Calu3 (cell line): ENCODE data around the gene RTN4R. TPM values are rescaled to one million over a fixed set of nuclear protein-coding genes. Genes with fewer than 3 reads are reported as not detected.

Experiments
- BruUV-seq: library from RNA; stranded (reverse); fragments of 400-500 nt; replicated peaks from 2 replicates; lab custom pipeline; 2021; lab: Mats Ljungman, UMichigan
- CTCF ChIA-PET: fragments of 300-600 bp; sonication (Branson Sonifier 250); formaldehyde crosslinking; loops from one replicate; lab custom pipeline; 2022; ENCODE audit warnings: antibody characterized with exemption; lab: Charles Lee
- DNase-seq: peaks from one replicate; pipeline ENCODE4 v3.0.0; 2022
- H3K27ac Mint-ChIP-seq: one replicate; pipeline ENCODE4 v1.8.0; 2022; ENCODE audit warnings: mixed read lengths; ENCODE audit not compliant: unreplicated experiment
- H3K27me3 Mint-ChIP-seq: one replicate; pipeline ENCODE4 v1.8.0; 2022; ENCODE audit warnings: mixed read lengths; ENCODE audit not compliant: unreplicated experiment
- H3K36me3 Mint-ChIP-seq: one replicate; pipeline ENCODE4 v1.8.0; 2022; ENCODE audit warnings: mild to moderate bottlenecking, moderate library complexity, mixed read lengths; ENCODE audit not compliant: insufficient read depth, unreplicated experiment
- H3K4me1 Mint-ChIP-seq: one replicate; pipeline ENCODE4 v1.8.0; 2022; ENCODE audit warnings: mild to moderate bottlenecking, low read depth, mixed read lengths; ENCODE audit not compliant: unreplicated experiment
- H3K4me3 Mint-ChIP-seq: one replicate; pipeline ENCODE4 v1.8.0; 2022; ENCODE audit warnings: mild to moderate bottlenecking, low read depth, moderate library complexity, mixed read lengths; ENCODE audit not compliant: unreplicated experiment
- H3K9me3 Mint-ChIP-seq: one replicate; pipeline ENCODE4 v1.8.0; 2022; ENCODE audit warnings: low read depth, mixed read lengths; ENCODE audit not compliant: unreplicated experiment
- CTCF ChIP-seq: fragments of 200-600 bp; IDR thresholded peaks from one replicate; pipeline ENCODE4 v1.8.0; 2022; ENCODE audit warnings: antibody characterized with exemption; ENCODE audit not compliant: unreplicated experiment
- intact Hi-C: fragments of 100-400 bp; cut with micrococcal nuclease; formaldehyde crosslinking; loops from one replicate; pipeline ENCODE4 v1.10.0; 2022; ENCODE audit not compliant: unreplicated experiment
- total RNA-seq: library from RNA; stranded (reverse); gene quantifications from 2 replicates; pipeline ENCODE4 v1.2.3, GENCODE V29; 2022

RTN4R gene
- total RNA-seq, 1 experiment from 2014 or later: 4.1 TPM

- H3K27ac Mint-ChIP-seq: no peak overlapping the region
- H3K4me1 Mint-ChIP-seq: no peaks in the 10 kb centered on the region
- BruUV-seq: no TSS peak
- H3K36me3 Mint-ChIP-seq: peaks cover 10% of the 10 kb centered on the region
- no peak for DNase-seq
- intact Hi-C loops: no loop called here
- no peak overlapping the region for H3K4me3 Mint-ChIP-seq
- CTCF ChIA-PET: interaction anchor here (1.1 kb wide), 1 partner anchor 105 kb away, joined by 3 read pairs; no protein-coding TSS in a partner anchor
- no peak for TF ChIP-seq CTCF
- no peaks in the 10 kb centered on the region for H3K27me3 Mint-ChIP-seq
- no peaks in the 10 kb centered on the region for H3K9me3 Mint-ChIP-seq
These were observed 5.5 kb downstream of the RTN4R start for GRCh38 chr22:20262582-20263147.

- Mint-ChIP-seq H3K4me1 (no peaks in the 10 kb centered on the region), H3K27ac (no peak overlapping the region), H3K27me3 (no peaks in the 10 kb centered on the region), H3K9me3 (no peaks in the 10 kb centered on the region), H3K36me3 (peaks cover 4% of the 10 kb centered on the region), H3K4me3 (no peak overlapping the region)
- CTCF ChIA-PET: interaction anchor here (1.1 kb wide), 1 partner anchor 105 kb away, joined by 3 read pairs; no protein-coding TSS in a partner anchor
- intact Hi-C loops: no loop called here
- no TSS peak for BruUV-seq
- TF ChIP-seq CTCF: no peak
- no peak for DNase-seq
These were observed 6.1 kb downstream of the RTN4R start for GRCh38 chr22:20261848-20262581.

- intact Hi-C loops: no loop called here
These were observed 7.9 kb downstream of the RTN4R start for GRCh38 chr22:20260071-20260765.

GRCh38 chr22:20259327-20259688 lies 8.8 kb downstream of the RTN4R start:
- H3K36me3 Mint-ChIP-seq: no peaks in the 10 kb centered on the region
- H3K27ac Mint-ChIP-seq: no peak overlapping the region
- no peak overlapping the region for H3K4me3 Mint-ChIP-seq
- intact Hi-C loops: no loop called here
- no peaks in the 10 kb centered on the region for H3K9me3 Mint-ChIP-seq
- DNase-seq: no peak
- CTCF ChIA-PET: no interaction called here
- BruUV-seq: no TSS peak
- H3K27me3 Mint-ChIP-seq: no peaks in the 10 kb centered on the region
- no peaks in the 10 kb centered on the region for H3K4me1 Mint-ChIP-seq
- TF ChIP-seq CTCF: no peak

More at GRCh38 chr22:20260071-20260765, 7.9 kb downstream of the RTN4R start:
- CTCF ChIA-PET: interaction anchor here (0.8 kb wide), 1 partner anchor 14 kb away, joined by 3 read pairs; no protein-coding TSS in a partner anchor
- H3K4me1 Mint-ChIP-seq: no peaks in the 10 kb centered on the region
- no peaks in the 10 kb centered on the region for H3K27me3 Mint-ChIP-seq
- no peaks in the 10 kb centered on the region for H3K36me3 Mint-ChIP-seq
- H3K9me3 Mint-ChIP-seq: no peaks in the 10 kb centered on the region
- no peak overlapping the region for H3K27ac Mint-ChIP-seq
- BruUV-seq: no TSS peak
- DNase-seq: no peak
- TF ChIP-seq CTCF: no peak
- no peak overlapping the region for H3K4me3 Mint-ChIP-seq
